H1 (cell line): ENCODE results near the gene PRSS16. TPM values are rescaled to one million over a fixed set of nuclear protein-coding genes. Genes with fewer than 3 reads are reported as not detected.

Experiments
- CTCF ChIA-PET: fragments of 300-600 bp; sonication (Branson Sonifier 250); formaldehyde crosslinking; loops from one replicate; lab custom pipeline; 2021; ENCODE audit not compliant: partially characterized antibody; lab: Charles Lee
- POLR2A ChIA-PET: fragments of 300-600 bp; sonication (Branson Sonifier 250); formaldehyde crosslinking; loops from one replicate; lab custom pipeline; 2021; ENCODE audit warnings: inconsistent platforms; ENCODE audit not compliant: partially characterized antibody; lab: Charles Lee
- DNase-seq, 2 experiments: peaks; one replicate each; pipeline versions ENCODE4 v3.0.0 to v3.0.0-alpha.2; 2010 to 2022; ENCODE audit warnings: low spot score in 2 of 2, low read depth in 1 of 2, mixed read lengths in 1 of 2
- FAIRE-seq: peaks from 2 replicates; lab custom pipeline; 2011; peaks lifted over from hg19 to GRCh38; lab: Jason Lieb, UNC
- H2AFZ ChIP-seq: 2 replicates; pipeline ENCODE4 v1.8.1; 2012; ENCODE audit warnings: low read length, inconsistent platforms
- H2AK5ac ChIP-seq: 2 replicates; pipeline ENCODE4 v1.6.1; 2013; ENCODE audit warnings: low read depth, low read length
- H2BK120ac ChIP-seq: replicated peaks from 2 replicates; pipeline ENCODE3; 2013; ENCODE audit warnings: low read depth, low read length, inconsistent platforms
- H2BK12ac ChIP-seq: 2 replicates; pipeline ENCODE4 v1.6.1; 2013; ENCODE audit warnings: low read depth, low read length
- H2BK15ac ChIP-seq: 2 replicates; pipeline ENCODE4 v1.6.1; 2013; ENCODE audit warnings: low read length
- H2BK20ac ChIP-seq: 2 replicates; pipeline ENCODE4 v1.6.1; 2013; ENCODE audit warnings: low read length
- H2BK5ac ChIP-seq: 2 replicates; pipeline ENCODE4 v1.6.1; 2013; ENCODE audit warnings: low read depth, low read length
- H3K14ac ChIP-seq: 2 replicates; pipeline ENCODE4 v1.6.1; 2013; ENCODE audit warnings: inconsistent platforms; ENCODE audit not compliant: insufficient read length
- H3K18ac ChIP-seq: 2 replicates; pipeline ENCODE4 v1.6.1; 2013; ENCODE audit warnings: low read length; ENCODE audit errors: extremely low read depth
- H3K23ac ChIP-seq: 2 replicates; pipeline ENCODE4 v1.6.1; 2013; ENCODE audit warnings: inconsistent platforms; ENCODE audit not compliant: insufficient read length
- H3K23me2 ChIP-seq: 2 replicates; pipeline ENCODE4 v1.6.1; 2013; ENCODE audit warnings: low read depth, low read length
- H3K27ac ChIP-seq: 2 replicates; pipeline ENCODE4 v1.6.1; 2011; ENCODE audit warnings: low read depth, low read length, inconsistent platforms
- H3K27me3 ChIP-seq, 4 experiments: replicated peaks in 1 of 4; 1 replicate in 1 of 4; 2 replicates in 3 of 4; pipeline versions ENCODE4 v1.6.1 to v1.8.1; 2011 to 2013; ENCODE audit warnings: low read length in 3 of 4, mild to moderate bottlenecking in 3 of 4, inconsistent platforms in 2 of 4, mixed read lengths in 2 of 4, moderate library complexity in 1 of 4; ENCODE audit not compliant: control insufficient read depth in 3 of 4, insufficient read depth in 3 of 4; ENCODE audit errors: extremely low read depth in 1 of 4
- H3K36me3 ChIP-seq, 4 experiments: 2 replicates each; pipeline versions ENCODE4 v1.6.1 to v1.8.1; 2011 to 2013; ENCODE audit warnings: mild to moderate bottlenecking in 4 of 4, low read length in 3 of 4, moderate library complexity in 2 of 4, control low read depth in 1 of 4, inconsistent platforms in 1 of 4; ENCODE audit not compliant: insufficient read depth in 4 of 4, control insufficient read depth in 2 of 4
- H3K4ac ChIP-seq: replicated peaks from 2 replicates; pipeline ENCODE3; 2013; ENCODE audit warnings: low read length, low read depth, mixed read lengths, inconsistent platforms; ENCODE audit not compliant: insufficient read length
- H3K4me1 ChIP-seq, 4 experiments: replicated peaks in 1 of 4; 1 replicate in 1 of 4; 2 replicates in 3 of 4; pipeline versions ENCODE4 v1.6.1 to v1.8.1; 2011 to 2013; ENCODE audit warnings: low read length in 3 of 4, inconsistent platforms in 2 of 4, mixed read lengths in 1 of 4; ENCODE audit not compliant: insufficient read depth in 4 of 4, control insufficient read depth in 3 of 4
- H3K4me2 ChIP-seq, 2 experiments: 2 replicates each; pipeline versions ENCODE4 v1.6.1 to v1.8.1; 2011 to 2013; ENCODE audit warnings: low read depth in 2 of 2, low read length in 2 of 2, control low read depth in 1 of 2, inconsistent platforms in 1 of 2, mild to moderate bottlenecking in 1 of 2; ENCODE audit not compliant: insufficient read depth in 1 of 2
- H3K4me3 ChIP-seq, 4 experiments: fragments of 200-600, 300-600 bp in 1 of 4; sonication (generic), shearing (Covaris generic), sonication (Bioruptor Twin) in 1 of 4; 2 replicates each; pipeline versions ENCODE4 v1.5.1 to v1.8.1; 2011 to 2016; ENCODE audit warnings: low read length in 4 of 4, low read depth in 3 of 4, control low read depth in 2 of 4, inconsistent platforms in 2 of 4, mild to moderate bottlenecking in 2 of 4, mixed read lengths in 1 of 4, moderate library complexity in 1 of 4; ENCODE audit not compliant: insufficient read depth in 2 of 4; ENCODE audit errors: extremely low read depth in 1 of 4
- H3K56ac ChIP-seq: replicated peaks from 2 replicates; pipeline ENCODE3; 2013; ENCODE audit warnings: low read depth, mild to moderate bottlenecking, mixed read lengths, low read length, inconsistent platforms; ENCODE audit not compliant: insufficient read length
- H3K79me1 ChIP-seq: 2 replicates; pipeline ENCODE4 v1.6.1; 2013; ENCODE audit warnings: low read depth, low read length, control low read depth
- H3K79me2 ChIP-seq, 2 experiments: 2 replicates each; pipeline versions ENCODE4 v1.6.1 to v1.8.1; 2012 to 2013; ENCODE audit warnings: low read length in 2 of 2, mild to moderate bottlenecking in 2 of 2, inconsistent platforms in 1 of 2; ENCODE audit not compliant: insufficient read depth in 2 of 2, control insufficient read depth in 1 of 2
- H3K9ac ChIP-seq, 4 experiments: replicated peaks in 1 of 4; 1 replicate in 1 of 4; 2 replicates in 3 of 4; pipeline versions ENCODE4 v1.6.1 to v1.8.1; 2011 to 2013; ENCODE audit warnings: low read depth in 3 of 4, low read length in 3 of 4, control low read depth in 2 of 4, mild to moderate bottlenecking in 2 of 4, moderate library complexity in 2 of 4, inconsistent platforms in 1 of 4; ENCODE audit errors: extremely low read depth in 1 of 4
- H3K9me3 ChIP-seq, 2 experiments: 2 replicates each; pipeline versions ENCODE4 v1.6.1 to v1.8.1; 2012 to 2013; ENCODE audit warnings: mild to moderate bottlenecking in 2 of 2, moderate library complexity in 2 of 2, control low read depth in 1 of 2, inconsistent platforms in 1 of 2, low read depth in 1 of 2, low read length in 1 of 2, mixed read lengths in 1 of 2; ENCODE audit not compliant: insufficient read depth in 2 of 2
- H4K20me1 ChIP-seq, 2 experiments: replicated peaks in 1 of 2; 2 replicates each; pipeline versions ENCODE3 to v1.8.1; 2011 to 2013; ENCODE audit warnings: inconsistent platforms in 2 of 2, low read length in 2 of 2, mild to moderate bottlenecking in 1 of 2; ENCODE audit not compliant: insufficient read depth in 2 of 2, control insufficient read depth in 1 of 2
- H4K5ac ChIP-seq: 2 replicates; pipeline ENCODE4 v1.6.1; 2013; ENCODE audit warnings: low read length, low read depth, mixed read lengths, inconsistent platforms; ENCODE audit not compliant: insufficient read length
- H4K8ac ChIP-seq: 2 replicates; pipeline ENCODE4 v1.8.0; 2013; ENCODE audit warnings: mild to moderate bottlenecking, moderate library complexity, low read length, inconsistent platforms; ENCODE audit not compliant: insufficient read depth; ENCODE audit errors: extremely low read depth
- H4K91ac ChIP-seq: replicated peaks from 2 replicates; pipeline ENCODE3; 2013; ENCODE audit warnings: low read length, mixed read lengths, inconsistent platforms; ENCODE audit not compliant: insufficient read length
- ATF2 ChIP-seq: IDR thresholded peaks from 2 replicates; pipeline ENCODE4 v1.6.1; 2012; ENCODE audit warnings: low read length, inconsistent platforms
- ATF3 ChIP-seq: IDR thresholded peaks from 2 replicates; pipeline ENCODE4 v1.6.1; 2011; ENCODE audit warnings: low read depth, mild to moderate bottlenecking, low read length; ENCODE audit not compliant: insufficient read depth
- CEBPB ChIP-seq: IDR thresholded peaks from 2 replicates; pipeline ENCODE4 v1.6.1; 2012; ENCODE audit warnings: low read depth, low read length
- CTBP2 ChIP-seq: IDR thresholded peaks from 2 replicates; pipeline ENCODE4 v1.7.0; 2011; ENCODE audit warnings: borderline replicate concordance, mild to moderate bottlenecking, moderate library complexity, mixed read lengths, low read length; ENCODE audit not compliant: insufficient read depth, insufficient read length
- JUND ChIP-seq: IDR thresholded peaks from 2 replicates; pipeline ENCODE4 v1.6.1; 2011; ENCODE audit warnings: mild to moderate bottlenecking, improper control_type of control experiment, low read length
- PHF8 ChIP-seq: fragments of 200-600 bp; sonication (generic); conservative IDR thresholded peaks from 2 replicates; pipeline ENCODE4 v1.7.1; 2012; ENCODE audit warnings: low read depth, mild to moderate bottlenecking, inconsistent platforms, low read length, moderate library complexity
- POLR2AphosphoS5 ChIP-seq: IDR thresholded peaks from 2 replicates; pipeline ENCODE4 v1.6.1; 2011; ENCODE audit warnings: low read depth, low read length
- RNF2 ChIP-seq: fragments of 200-900, 300-1000 bp; sonication (generic); IDR thresholded peaks from 2 replicates; pipeline ENCODE4 v1.7.1; 2016; ENCODE audit warnings: borderline replicate concordance, low read depth, mild to moderate bottlenecking, antibody characterized with exemption, low read length; ENCODE audit not compliant: poor library complexity, severe bottlenecking; ENCODE audit errors: missing control alignments
- RXRA ChIP-seq: IDR thresholded peaks from 2 replicates; pipeline ENCODE4 v1.6.1; 2011; ENCODE audit warnings: low read depth, mild to moderate bottlenecking, low read length, moderate library complexity; ENCODE audit not compliant: insufficient read depth
- SP2 ChIP-seq: IDR thresholded peaks from 2 replicates; pipeline ENCODE4 v1.6.1; 2012; ENCODE audit warnings: mild to moderate bottlenecking, low read length, inconsistent platforms
- WGBS, 2 experiments: shearing (Covaris generic) in 1 of 2; methylation state at CpG; one replicate each; pipeline versions ENCODE4 v1.1.6 to v1.1.7; 2013 to 2015; ENCODE audit warnings: low lambda C conversion rate in 2 of 2, mixed read lengths in 2 of 2, inconsistent platforms in 1 of 2, low coverage in 1 of 2, missing lambda C conversion rate in 1 of 2; ENCODE audit not compliant: insufficient replicate concordance in 2 of 2, insufficient coverage in 1 of 2, insufficient read length in 1 of 2; ENCODE audit errors: extremely low coverage in 1 of 2, missing lambda C conversion rate in 1 of 2; 5-methylcytosine and 5-hydroxymethylcytosine counted together
- polyA plus RNA-seq, 7 experiments: library from polyadenylated mRNA; depleted of rRNA in 3 of 7; stranded (reverse) in 5 of 7; unstranded in 2 of 7; fragments of >200 nt in 5 of 7; fragments of 200-250 nt in 2 of 7; gene quantifications; 1 replicate in 5 of 7; 2 replicates in 1 of 7; 4 replicates in 1 of 7; pipeline versions ENCODE4 v1.2.1 to v1.2.3, GENCODE V29; 2011 to 2013; ENCODE audit warnings: missing spikeins in 2 of 7, mixed read lengths in 2 of 7
- total RNA-seq: library from RNA; stranded (reverse); fragmentation: NEBNext Ultra II Directional; extraction: Animal tissue kit (Norgen Biotek cat#: 25700); gene quantifications from 2 replicates; pipeline ENCODE4 v1.2.1, GENCODE V29; 2021

Gene PRSS16
- total and polyA plus RNA-seq, 2 of the 8 experiments (the other 6 are each of a cell fraction or from before 2014, with no cell fraction given): 20.2 to 38.9 TPM

- H3K4me2 ChIP-seq: peak overlapping the region; percentile 67 to 97; a peak in 3 of 4 replicates
- no peak overlapping the region for H2AFZ ChIP-seq
- TF ChIP-seq CTBP2 (no peak), PHF8 (no peak), CEBPB (no peak), RXRA (no peak), JUND (no peak), POLR2AphosphoS5 (no peak), ATF2 (no peak), SP2 (no peak), ATF3 (no peak), RNF2 (no peak)
Measured at GRCh38 chr6:27294409-27294808, 46.9 kb downstream of the PRSS16 start.

More at GRCh38 chr6:27294409-27294808, 46.9 kb downstream of the PRSS16 start:
- Histone ChIP-seq H2BK20ac (no peak overlapping the region; the same call in 1 of the 2 replicates), H4K8ac (no peak overlapping the region), H2BK5ac (no peak overlapping the region), H3K56ac (no peak overlapping the region), H2AK5ac (no peak overlapping the region), H3K4me3 (peak overlapping the region in 2 of 4 experiments; percentile 43 to 83; a peak in 3 of 8 replicates), H3K23ac (no peak overlapping the region), H3K23me2 (peaks cover 21% of the 10 kb centered on the region), H4K20me1 (no peaks in the 10 kb centered on the region), H2BK120ac (no peak overlapping the region), H3K36me3 (no peaks in the 10 kb centered on the region), H3K9me3 (no peaks in the 10 kb centered on the region), H4K91ac (no peak overlapping the region), H3K27ac (no peak overlapping the region), H3K4me1 (peaks cover 0 to 9% (median 4%) of the 10 kb centered on the region in 4 experiments; a peak in 2 of 7 replicates), H4K5ac (no peak overlapping the region), H3K18ac (no peak overlapping the region), H3K4ac (no peak overlapping the region), H3K79me2 (no peaks in the 10 kb centered on the region), H2BK15ac (no peak overlapping the region), H3K14ac (no peak overlapping the region), H2BK12ac (no peak overlapping the region), H3K27me3 (peaks cover 0 to 28% (median 14%) of the 10 kb centered on the region in 4 experiments; a peak in 6 of 7 replicates), H3K9ac (no peak overlapping the region), H3K79me1 (no peaks in the 10 kb centered on the region)
- WGBS, 2 experiments: 65% methylated on average over 5 of the region's 5 CpGs; no CpG with 5 or more reads in 1 of the 2 experiments
- CTCF ChIA-PET: interaction anchor here (0.6 to 1.3 kb wide), 12 partner anchors 12 to 385 kb away, joined by 3 to 4 read pairs (median 3); no protein-coding TSS in a partner anchor
- DNase-seq (no peak), FAIRE-seq (no peak)
- POLR2A ChIA-PET: interaction anchor here (0.5 to 1.9 kb wide), 5 partner anchors 15 to 1266 kb away, joined by 3 to 5 read pairs (median 3); partner anchors contain the start of gene ZNF391
